Activated CD8-positive, alpha-beta T cell treated with anti-CD3 and anti-CD28 coated beads for 36 hours (primary cell): ENCODE measurements around the gene MYO9A. TPM values are rescaled to one million over a fixed set of nuclear protein-coding genes. Genes with fewer than 3 reads are reported as not detected.

Experiments used
- ATAC-seq: fragments of 200-7000 bp; cut with Tn5 transposase; one replicate; pipeline ENCODE4 v1.10.0; 2021; ENCODE audit warnings: mild to moderate bottlenecking, moderate library complexity
- CTCF ChIA-PET: fragments of 350-600 bp; sonication (Branson Sonifier 250); formaldehyde crosslinking; loops from one replicate; lab custom pipeline; 2021; ENCODE audit warnings: antibody characterized with exemption; lab: Charles Lee
- POLR2A ChIA-PET: fragments of 350-600 bp; sonication (Branson Sonifier 250); formaldehyde crosslinking; loops from one replicate; lab custom pipeline; 2021; ENCODE audit warnings: antibody characterized with exemption; lab: Charles Lee
- DNase-seq: peaks from one replicate; pipeline ENCODE4 v3.0.0-alpha.2; 2020
- H3K27ac Mint-ChIP-seq: one replicate; pipeline ENCODE4 v1.8.0; 2021; ENCODE audit warnings: mild to moderate bottlenecking, mixed read lengths
- H3K27me3 Mint-ChIP-seq: one replicate; pipeline ENCODE4 v1.8.0; 2021; ENCODE audit warnings: mixed read lengths
- H3K36me3 Mint-ChIP-seq: one replicate; pipeline ENCODE4 v1.8.0; 2021; ENCODE audit warnings: low read depth, mixed read lengths
- H3K4me1 Mint-ChIP-seq: one replicate; pipeline ENCODE4 v1.8.0; 2021; ENCODE audit warnings: low read depth, mixed read lengths
- H3K4me3 Mint-ChIP-seq: one replicate; pipeline ENCODE4 v1.8.0; 2021; ENCODE audit warnings: mild to moderate bottlenecking, moderate library complexity, mixed read lengths
- H3K9me3 Mint-ChIP-seq: one replicate; pipeline ENCODE4 v1.8.0; 2021; ENCODE audit warnings: mixed read lengths
- CTCF ChIP-seq: fragments of 200-600 bp; IDR thresholded peaks from one replicate; pipeline ENCODE4 v1.8.0; 2022; ENCODE audit warnings: antibody characterized with exemption, mild to moderate bottlenecking
- intact Hi-C: fragments of 100-400 bp; cut with micrococcal nuclease; formaldehyde crosslinking; loops from one replicate; pipeline ENCODE4 v1.10.0; 2022
- total RNA-seq, 2 experiments: library from RNA; stranded (reverse); gene quantifications; one replicate each; pipeline ENCODE4 v1.2.3, GENCODE V29; 2021

The MYO9A gene
- total RNA-seq, 2 experiments from 2014 or later: 16.8 to 18.7 TPM

GRCh38 chr15:72116731-72117485 is 1.0 kb downstream of the MYO9A start:
- ATAC-seq (peak; percentile 3), DNase-seq (peak; percentile 42)
- no peaks in the 10 kb centered on the region for H3K9me3 Mint-ChIP-seq
- intact Hi-C loops: no loop called here
- H3K27ac Mint-ChIP-seq: peak overlapping the region; percentile 78
- no peaks in the 10 kb centered on the region for H3K27me3 Mint-ChIP-seq
- peak overlapping the region; percentile 89 for H3K4me3 Mint-ChIP-seq
- ChIA-PET CTCF (interaction anchor here (1.0 kb wide), 1 partner anchor 10 kb away, joined by 3 read pairs; no protein-coding TSS in a partner anchor), POLR2A (interaction anchor here (1.6 kb wide), 1 partner anchor 122 kb away, joined by 4 read pairs; no protein-coding TSS in a partner anchor)
- no peaks in the 10 kb centered on the region for H3K36me3 Mint-ChIP-seq
- peaks cover 33% of the 10 kb centered on the region for H3K4me1 Mint-ChIP-seq
- TF ChIP-seq CTCF: no peak

- Mint-ChIP-seq H3K27ac (no peak overlapping the region), H3K36me3 (no peaks in the 10 kb centered on the region), H3K4me1 (peaks cover 23% of the 10 kb centered on the region), H3K27me3 (no peaks in the 10 kb centered on the region), H3K4me3 (no peak overlapping the region), H3K9me3 (no peaks in the 10 kb centered on the region)
- CTCF ChIA-PET: interaction anchor here (1.1 to 2.1 kb wide), 2 partner anchors 43 to 111 kb away, joined by 3 to 5 read pairs; no protein-coding TSS in a partner anchor
- no peak for TF ChIP-seq CTCF
- DNase-seq: no peak
- intact Hi-C loops: no loop called here
- POLR2A ChIA-PET: interaction anchor here (0.8 to 1.1 kb wide), 2 partner anchors 85 to 262 kb away, joined by 3 to 4 read pairs; partner anchors contain the start of gene GRAMD2A
- no peak for ATAC-seq
Measured at GRCh38 chr15:72113347-72114031, 4.5 kb downstream of the MYO9A start.

- peaks cover 27% of the 10 kb centered on the region for H3K4me1 Mint-ChIP-seq
- ChIA-PET POLR2A (no interaction called here), CTCF (interaction anchor here (1.1 to 2.1 kb wide), 2 partner anchors 44 to 112 kb away, joined by 3 to 5 read pairs; no protein-coding TSS in a partner anchor)
- DNase-seq (no peak), ATAC-seq (no peak)
- TF ChIP-seq CTCF: no peak
- no peaks in the 10 kb centered on the region for H3K9me3 Mint-ChIP-seq
- H3K36me3 Mint-ChIP-seq: no peaks in the 10 kb centered on the region
- H3K27me3 Mint-ChIP-seq: no peaks in the 10 kb centered on the region
- intact Hi-C loops: no loop called here
- no peak overlapping the region for H3K27ac Mint-ChIP-seq
- H3K4me3 Mint-ChIP-seq: no peak overlapping the region
Measured at GRCh38 chr15:72112805-72113204, 5.1 kb downstream of the MYO9A start.

GRCh38 chr15:72112116-72112515 is 5.8 kb downstream of the MYO9A start:
- POLR2A ChIA-PET: no interaction called here
- H3K27ac Mint-ChIP-seq: no peak overlapping the region
- no peaks in the 10 kb centered on the region for H3K36me3 Mint-ChIP-seq

More at GRCh38 chr15:72112116-72112515, 5.8 kb downstream of the MYO9A start:
- CTCF ChIA-PET: interaction anchor here (2.1 kb wide), 1 partner anchor 44 kb away, joined by 5 read pairs; no protein-coding TSS in a partner anchor
- DNase-seq: no peak
- Mint-ChIP-seq H3K9me3 (no peaks in the 10 kb centered on the region), H3K4me1 (peaks cover 27% of the 10 kb centered on the region), H3K27me3 (no peaks in the 10 kb centered on the region), H3K4me3 (no peak overlapping the region)
- intact Hi-C loops: no loop called here
- TF ChIP-seq CTCF: no peak
- ATAC-seq: no peak
